GM21360 (cell line): Measurements from ENCODE around the gene ZNF763.
"Not testable (repeated sequence)": the region's sequence is repeated elsewhere in the genome, so short reads cannot be mapped to it uniquely, and the experiment has no call there.

Experiments
- ATAC-seq: cut with Tn5 transposase; IDR thresholded peaks from one replicate; pipeline ENCODE4 v1.9.1; 2021; ENCODE audit warnings: mild to moderate bottlenecking, moderate library complexity; ENCODE audit not compliant: unreplicated experiment

The ZNF763 gene

GRCh38 chr19:11964858-11965645 is at the start of gene ZNF763:
Gene ZNF763 (plus strand): TSS chr19:11965040. CDS start chr19:11965209, 169 bp downstream.
- ATAC-seq = peak; percentile 73

- ATAC-seq = no peak
These were observed 42.9 kb upstream of the ZNF763 start for GRCh38 chr19:11921852-11922495.

DNA sequence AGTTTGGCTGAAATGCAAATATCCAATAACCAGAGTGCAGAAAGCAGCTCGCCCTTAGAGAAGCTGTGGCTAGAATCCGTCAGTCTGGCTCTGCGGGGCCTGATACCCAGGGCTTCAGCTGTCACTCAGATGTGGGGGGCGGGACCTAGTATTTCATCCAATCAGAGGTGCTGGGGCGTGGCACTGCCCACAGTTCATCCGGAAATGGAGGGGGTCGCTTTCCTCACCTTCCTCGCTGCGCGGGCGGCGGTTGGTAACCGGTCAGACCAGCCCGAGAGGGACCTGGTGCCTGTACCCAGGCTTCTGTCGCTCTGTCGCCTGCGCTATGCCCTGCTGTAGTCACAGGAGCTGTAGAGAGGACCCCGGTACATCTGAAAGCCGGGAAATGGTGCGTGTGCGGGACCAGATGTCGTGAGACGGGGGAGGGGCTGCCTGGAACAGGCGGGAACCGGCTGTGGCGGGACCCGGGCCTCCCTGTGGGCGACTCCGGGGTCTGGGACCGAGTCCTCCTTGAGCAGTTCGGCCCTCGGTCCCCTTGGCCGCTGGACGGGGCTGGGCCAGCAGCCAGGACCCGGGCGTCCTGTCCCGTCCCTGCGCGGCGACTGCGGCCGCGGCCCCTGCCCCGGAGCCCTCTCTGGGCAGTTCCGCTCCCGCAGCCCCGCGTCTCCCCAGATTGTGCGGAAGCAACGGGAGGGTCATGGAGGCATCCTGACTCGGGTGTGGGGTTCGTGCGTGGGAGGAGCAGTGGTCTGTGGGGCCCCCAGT is 39.8 kb upstream of the ZNF763 start, which contains the start of gene ZNF700:
TSS of gene ZNF700 (plus strand) at position 222 of the 765 bp plus-strand sequence. CDS start at position 326, 104 bp downstream.
- ATAC-seq = peak; percentile 80

DNA sequence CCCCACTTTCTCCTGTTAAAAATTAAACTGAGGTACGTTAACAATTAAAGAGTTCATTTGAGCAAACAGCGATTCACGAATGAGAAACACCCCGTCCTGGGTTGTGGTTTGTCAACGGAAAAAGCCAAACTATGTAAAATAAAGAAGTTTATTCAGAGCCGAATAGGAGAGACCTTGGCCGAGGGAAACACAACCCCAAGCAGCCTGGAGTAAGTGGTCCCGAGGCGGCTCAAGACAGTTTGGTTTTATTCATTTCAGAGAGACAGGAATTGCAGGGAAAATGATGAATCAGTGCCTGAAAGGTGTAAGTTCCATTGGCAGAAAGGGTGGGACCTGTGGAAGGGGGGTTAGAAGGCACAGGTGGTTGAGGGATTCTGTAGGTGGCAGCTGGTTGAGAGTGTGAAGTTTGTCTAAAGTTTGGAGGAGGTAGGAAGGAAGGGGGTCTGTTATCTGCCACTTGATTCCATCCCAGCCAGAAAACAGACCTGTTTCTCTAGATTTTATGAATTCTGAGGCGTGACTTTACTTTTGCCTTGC is 39.1 kb upstream of the ZNF763 start:
- ATAC-seq = not testable (repeated sequence)

GRCh38 chr19:11927227-11927626 is 37.6 kb upstream of the ZNF763 start:
- ATAC-seq = no peak

DNA sequence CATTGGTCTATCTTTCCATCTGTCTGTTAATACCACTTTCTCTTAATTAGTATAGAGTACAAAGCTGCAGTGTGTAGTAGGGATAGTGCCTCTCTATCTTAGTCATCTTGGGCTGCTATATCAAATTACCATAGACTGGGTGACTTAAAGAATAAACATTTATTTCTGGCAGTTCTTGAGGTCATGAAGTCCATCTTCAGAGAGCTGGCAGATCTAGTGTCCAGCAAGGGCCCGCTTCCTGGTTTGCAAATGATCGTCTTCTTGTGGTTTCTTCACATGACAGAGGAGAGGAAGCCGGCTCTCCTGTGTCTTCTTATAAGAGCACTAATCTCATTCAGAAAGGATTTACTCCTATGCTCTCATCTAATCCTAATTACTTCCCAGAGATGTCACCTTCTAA is 33.8 kb upstream of the ZNF763 start:
- no peak for ATAC-seq

DNA sequence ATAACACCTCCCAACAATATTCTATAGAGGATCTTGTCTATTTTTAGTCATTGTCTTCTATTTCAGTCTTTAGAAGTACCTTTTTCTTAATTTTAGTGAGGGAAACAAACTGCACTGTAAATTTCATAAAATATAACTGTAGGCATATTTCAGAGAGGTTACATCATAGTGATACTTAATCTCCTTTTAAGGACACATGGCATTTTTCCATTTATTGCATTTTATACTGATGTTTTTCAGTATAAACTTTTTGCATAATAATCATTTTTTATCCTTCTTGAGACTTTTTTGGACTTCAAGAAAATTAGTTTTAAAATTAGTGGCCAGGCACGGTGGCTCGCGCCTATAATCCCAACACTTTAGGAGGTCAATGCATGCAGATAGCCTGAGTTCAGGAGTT is 33.3 kb upstream of the ZNF763 start:
- no peak for ATAC-seq

- not testable (repeated sequence) for ATAC-seq
These were observed 29.0 kb upstream of the ZNF763 start for GRCh38 chr19:11935829-11936228.

GRCh38 chr19:11938383-11938782 is 26.5 kb upstream of the ZNF763 start:
- ATAC-seq = not testable (repeated sequence)

- ATAC-seq = not testable (repeated sequence)
These were observed 23.4 kb upstream of the ZNF763 start for GRCh38 chr19:11941361-11941887.

DNA sequence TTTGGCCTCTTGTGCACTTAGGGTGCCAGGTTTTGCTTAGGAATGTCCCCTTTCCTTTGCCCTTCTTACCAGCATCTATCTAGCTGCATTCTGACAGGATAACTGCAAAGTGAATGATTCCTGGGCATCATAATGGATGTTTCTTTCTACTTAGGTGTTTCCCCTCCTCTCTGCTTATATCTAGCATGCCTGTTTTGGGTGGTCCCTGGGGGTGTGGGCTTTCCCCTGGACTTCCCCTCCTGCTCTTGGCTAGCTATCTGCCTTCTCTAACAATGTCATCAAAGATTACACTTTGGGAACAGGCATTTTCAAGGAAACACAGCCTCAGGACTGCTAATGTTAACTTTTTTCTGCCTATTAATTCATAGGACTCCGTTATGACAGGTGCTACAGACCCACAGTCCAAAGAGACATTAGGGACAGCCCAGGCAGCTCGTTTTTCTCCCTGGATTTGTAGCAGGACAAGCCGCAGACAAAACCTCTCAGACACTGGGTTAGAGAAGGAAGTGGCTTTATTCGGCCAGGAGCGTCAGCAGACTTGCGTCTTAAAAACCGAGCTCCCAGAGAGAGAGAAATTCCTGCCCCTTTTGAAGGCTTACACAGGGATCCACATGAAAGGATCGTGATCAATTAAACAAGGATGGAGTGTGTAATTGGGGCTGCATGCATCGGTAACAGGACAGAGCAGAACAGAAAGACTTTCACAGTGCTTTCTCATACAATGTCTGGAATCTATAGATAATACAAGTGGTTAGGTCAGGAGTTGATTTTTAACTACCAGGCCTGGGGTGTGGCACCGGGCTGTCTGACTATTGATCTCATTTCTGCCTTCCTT is 22.6 kb upstream of the ZNF763 start:
- ATAC-seq = no peak

GRCh38 chr19:11942843-11943108 is 22.1 kb upstream of the ZNF763 start:
- no peak for ATAC-seq

DNA sequence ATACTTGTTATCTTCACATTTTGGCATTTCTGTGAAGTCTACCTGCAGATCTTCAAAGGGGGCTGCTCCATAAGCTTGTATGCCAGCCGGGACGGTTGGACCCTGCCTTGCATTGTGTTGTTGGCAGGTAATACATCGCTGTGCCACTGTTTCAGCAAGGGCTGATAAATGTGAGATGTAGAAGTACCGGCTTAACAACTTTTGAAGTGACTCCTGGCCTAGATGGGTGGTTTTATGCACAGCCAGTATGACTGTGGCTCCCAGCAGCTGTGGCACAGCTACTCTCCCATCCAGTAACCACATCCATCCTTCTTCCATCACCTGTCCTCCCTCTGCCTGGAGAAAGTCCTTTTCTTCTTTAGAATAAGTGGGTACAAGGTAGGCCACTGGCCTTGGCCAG is 20.2 kb upstream of the ZNF763 start:
- ATAC-seq = no peak

DNA sequence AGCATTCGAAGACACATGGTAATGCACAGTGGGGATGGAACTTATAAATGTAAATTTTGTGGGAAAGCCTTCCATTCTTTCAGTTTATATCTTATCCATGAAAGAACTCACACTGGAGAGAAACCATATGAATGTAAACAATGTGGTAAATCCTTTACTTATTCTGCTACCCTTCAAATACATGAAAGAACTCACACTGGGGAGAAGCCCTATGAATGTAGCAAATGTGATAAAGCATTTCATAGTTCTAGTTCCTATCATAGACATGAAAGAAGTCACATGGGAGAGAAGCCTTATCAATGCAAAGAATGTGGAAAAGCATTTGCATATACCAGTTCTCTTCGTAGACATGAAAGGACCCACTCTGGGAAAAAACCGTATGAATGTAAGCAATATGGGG is 16.2 kb upstream of the ZNF763 start:
- no peak for ATAC-seq

GRCh38 chr19:11949201-11949600 is 15.6 kb upstream of the ZNF763 start:
- no peak for ATAC-seq

DNA sequence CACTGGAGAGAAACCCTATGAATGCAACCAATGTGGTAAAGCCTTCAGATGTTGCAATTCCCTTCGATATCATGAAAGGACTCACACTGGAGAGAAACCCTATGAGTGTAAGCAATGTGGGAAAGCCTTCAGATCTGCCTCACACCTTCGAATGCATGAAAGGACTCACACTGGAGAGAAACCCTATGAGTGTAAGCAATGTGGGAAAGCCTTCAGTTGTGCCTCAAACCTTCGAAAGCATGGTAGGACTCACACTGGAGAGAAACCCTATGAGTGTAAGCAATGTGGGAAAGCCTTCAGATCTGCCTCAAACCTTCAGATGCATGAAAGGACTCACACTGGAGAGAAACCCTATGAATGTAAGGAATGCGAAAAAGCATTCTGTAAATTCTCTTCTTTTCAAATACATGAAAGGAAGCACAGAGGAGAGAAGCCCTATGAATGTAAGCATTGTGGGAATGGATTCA is 15.2 kb upstream of the ZNF763 start:
- not testable (repeated sequence) for ATAC-seq

DNA sequence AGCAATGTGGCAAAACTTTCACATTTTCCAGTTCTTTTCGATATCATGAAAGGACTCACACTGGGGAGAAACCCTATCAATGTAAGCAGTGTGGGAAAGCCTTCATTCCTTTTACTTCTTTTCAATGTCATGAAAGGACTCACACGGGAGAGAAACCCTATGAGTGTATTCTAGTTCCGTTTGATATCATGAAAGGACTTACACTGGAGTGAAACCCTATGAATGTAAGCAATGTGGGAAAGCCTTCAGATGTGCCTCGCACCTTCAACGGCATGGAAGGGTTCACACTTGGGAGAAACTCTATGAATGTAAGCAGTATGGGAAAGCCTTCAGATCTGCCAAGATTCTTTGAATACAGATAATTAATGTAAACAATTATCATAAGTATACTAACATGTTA is 14.5 kb upstream of the ZNF763 start:
- no peak for ATAC-seq

- peak; percentile 35 for ATAC-seq
These were observed 1.1 kb upstream of the ZNF763 start for GRCh38 chr19:11963566-11964355.

DNA sequence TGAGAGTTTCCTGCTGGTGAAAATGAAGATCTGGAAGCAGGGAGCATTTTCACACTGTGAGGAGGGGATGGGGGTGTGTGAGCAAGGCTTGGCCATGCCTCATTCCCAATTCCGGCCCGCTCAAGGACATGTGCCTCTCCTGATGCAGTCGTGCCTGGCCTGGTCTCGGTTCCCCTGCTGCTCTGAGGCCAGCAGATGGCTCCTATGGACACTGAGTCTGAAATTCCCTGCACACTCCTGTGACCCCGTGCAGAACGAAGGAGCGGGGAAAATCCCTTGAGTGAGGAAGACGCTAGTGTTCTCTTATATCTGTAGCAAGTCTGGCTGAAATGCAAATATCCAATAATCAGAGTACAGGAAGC is 363 bp upstream of the ZNF763 start:
- ATAC-seq = no peak

DNA sequence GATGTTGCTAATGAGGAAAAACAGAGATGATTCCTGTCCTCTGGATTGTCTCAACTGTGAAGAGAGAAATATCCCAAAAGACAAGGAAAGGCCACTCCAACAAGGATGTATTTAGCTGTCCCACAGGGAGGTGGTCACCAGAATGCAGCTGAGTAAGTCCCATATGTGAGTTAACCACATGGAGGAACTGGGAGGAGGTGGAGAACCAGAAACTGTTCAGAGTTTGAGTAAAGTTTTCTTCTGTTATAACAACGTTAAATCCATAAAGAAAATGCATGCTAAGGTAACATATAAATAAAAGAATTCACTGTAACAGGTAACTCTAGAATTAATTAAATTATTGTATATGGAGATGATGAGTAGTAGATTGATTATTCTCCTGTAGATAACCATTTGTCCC is 5.3 kb downstream of the ZNF763 start:
- no peak for ATAC-seq
